GM12878 (cell line): ENCODE results near the gene RIN2. TPM values are rescaled to one million over a fixed set of nuclear protein-coding genes. Genes with fewer than 3 reads are reported as not detected.

Experiments used
- ATAC-seq: fragments of 200-7000 bp; cut with Tn5 transposase; 3 replicates; pipeline ENCODE4 v1.9.1; 2020; ENCODE audit warnings: mild to moderate bottlenecking, moderate library complexity
- BruUV-seq: library from RNA; stranded (reverse); fragments of 400-500 nt; replicated peaks from 2 replicates; lab custom pipeline; 2021; lab: Mats Ljungman, UMichigan
- CTCF ChIA-PET: fragments of 300-600 bp; sonication (Branson Sonifier 250); formaldehyde crosslinking; extraction: SDS; loops from one replicate; lab custom pipeline; 2021; ENCODE audit warnings: inconsistent platforms; lab: Yijun Ruan, JAX
- POLR2A ChIA-PET: fragments of 350-600 bp; formaldehyde crosslinking; extraction: SDS; loops from one replicate; lab custom pipeline; 2021; ENCODE audit warnings: inconsistent platforms; lab: Charles Lee
- RAD21 ChIA-PET: fragments of 300-600 bp; sonication (Branson Sonifier 250); formaldehyde crosslinking; loops from one replicate; lab custom pipeline; 2023; ENCODE audit warnings: antibody characterized with exemption; ENCODE audit not compliant: unreplicated experiment; lab: Charles Lee
- SMC1A ChIA-PET: fragments of 300-600 bp; sonication (Branson Sonifier 250); formaldehyde crosslinking; loops from one replicate; lab custom pipeline; 2023; ENCODE audit not compliant: unreplicated experiment, uncharacterized antibody; lab: Charles Lee
- DNase-seq: peaks from one replicate; pipeline ENCODE4 v3.0.0-alpha.2; 2011; ENCODE audit warnings: low read depth, low spot score
- FAIRE-seq: peaks from 3 replicates; lab custom pipeline; 2011; peaks lifted over from hg19 to GRCh38; lab: Jason Lieb, UNC
- H2AFZ ChIP-seq: 2 replicates; pipeline ENCODE4 v1.6.0; 2011; ENCODE audit warnings: low read depth, low read length, control low read depth; ENCODE audit not compliant: control insufficient read depth
- H3K27ac ChIP-seq: 2 replicates; pipeline ENCODE4 v1.5.1; 2011; ENCODE audit warnings: control low read depth; ENCODE audit not compliant: control insufficient read depth, insufficient read depth
- H3K27me3 ChIP-seq, 2 experiments: replicated peaks in 1 of 2; 2 replicates each; pipeline versions ENCODE4 v1.6.0 to v1.6.1; 2011; ENCODE audit warnings: low read length in 1 of 2; ENCODE audit not compliant: control insufficient read depth in 2 of 2, insufficient read depth in 2 of 2
- H3K36me3 ChIP-seq, 2 experiments: 2 replicates each; pipeline ENCODE4 v1.5.1; 2011; ENCODE audit warnings: low read length in 1 of 2; ENCODE audit not compliant: control insufficient read depth in 2 of 2, insufficient read depth in 2 of 2
- H3K4me1 ChIP-seq: 2 replicates; pipeline ENCODE4 v1.6.1; 2011; ENCODE audit warnings: mild to moderate bottlenecking, low read length, moderate library complexity, mixed read lengths; ENCODE audit not compliant: control insufficient read depth, insufficient read depth
- H3K4me2 ChIP-seq: 2 replicates; pipeline ENCODE4 v1.6.0; 2011; ENCODE audit warnings: control low read depth; ENCODE audit not compliant: control insufficient read depth, insufficient read depth
- H3K4me3 ChIP-seq: fragments of 200-600 bp; sonication (generic); 2 replicates; pipeline ENCODE4 v1.5.1; 2016
- H3K79me2 ChIP-seq: 2 replicates; pipeline ENCODE4 v1.6.0; 2011; ENCODE audit warnings: low read length; ENCODE audit not compliant: control insufficient read depth, insufficient read depth
- H3K9ac ChIP-seq: 2 replicates; pipeline ENCODE4 v1.8.0; 2011; ENCODE audit warnings: low read length, control low read depth, mixed read lengths; ENCODE audit not compliant: control insufficient read depth, insufficient read depth
- H3K9me3 ChIP-seq: replicated peaks from 3 replicates; pipeline ENCODE4 v1.5.1; 2011; ENCODE audit warnings: mild to moderate bottlenecking, low read length; ENCODE audit not compliant: control insufficient read depth, insufficient read depth
- H4K20me1 ChIP-seq: 2 replicates; pipeline ENCODE4 v1.6.0; 2011; ENCODE audit not compliant: control insufficient read depth, insufficient read depth
- ASH2L ChIP-seq: fragments of 300-600, 200-600 bp; sonication (generic); IDR thresholded peaks from 2 replicates; pipeline ENCODE4 v1.6.1; 2017; ENCODE audit warnings: low read depth, mild to moderate bottlenecking, borderline replicate concordance
- ATF7 ChIP-seq: fragments of 450-650 bp; IDR thresholded peaks from 2 replicates; pipeline ENCODE4 v1.6.1; 2016; ENCODE audit warnings: low read depth, mild to moderate bottlenecking
- BACH1 ChIP-seq: fragments of 450-650 bp; IDR thresholded peaks from 2 replicates; pipeline ENCODE4 v1.6.1; 2017; ENCODE audit warnings: mild to moderate bottlenecking, borderline replicate concordance
- EP300 ChIP-seq, 2 experiments: fragments of 150-350 bp in 1 of 2; IDR thresholded peaks; 2 replicates each; pipeline ENCODE4 v1.6.1; 2011 to 2012; ENCODE audit warnings: low read depth in 2 of 2, low read length in 2 of 2, borderline replicate concordance in 1 of 2, improper control_type of control experiment in 1 of 2, inconsistent platforms in 1 of 2; ENCODE audit not compliant: control insufficient read depth in 1 of 2
- JUND ChIP-seq: IDR thresholded peaks from 2 replicates; pipeline ENCODE4 v1.6.1; 2012; ENCODE audit warnings: low read depth, mild to moderate bottlenecking, low read length, improper control_type of control experiment, moderate library complexity
- MYC ChIP-seq: IDR thresholded peaks from 2 replicates; pipeline ENCODE4 v1.6.1; 2011; ENCODE audit warnings: mild to moderate bottlenecking, low read length, moderate library complexity, inconsistent platforms; ENCODE audit not compliant: insufficient read depth, insufficient replicate concordance, insufficient read length, severe bottlenecking
- NFYA ChIP-seq: IDR thresholded peaks from 2 replicates; pipeline ENCODE4 v1.6.1; 2011; ENCODE audit warnings: low read depth, mild to moderate bottlenecking, low read length, improper control_type of control experiment, borderline replicate concordance
- PAX5 ChIP-seq: IDR thresholded peaks from 2 replicates; pipeline ENCODE4 v1.6.1; 2011; ENCODE audit warnings: low read depth, low read length, borderline replicate concordance
- POLR2A ChIP-seq: IDR thresholded peaks from 2 replicates; pipeline ENCODE4 v1.6.1; 2011; ENCODE audit warnings: low read depth, mild to moderate bottlenecking, low read length
- STAT3 ChIP-seq: IDR thresholded peaks from 2 replicates; pipeline ENCODE4 v1.6.1; 2011; ENCODE audit warnings: low read depth, low read length, improper control_type of control experiment
- SUZ12 ChIP-seq: fragments of 200-600 bp; sonication (generic); IDR thresholded peaks from one replicate; pipeline ENCODE4 v1.6.1; 2018; ENCODE audit warnings: antibody characterized with exemption, mild to moderate bottlenecking; ENCODE audit not compliant: unreplicated experiment
- ZNF24 ChIP-seq: fragments of 450-650 bp; IDR thresholded peaks from 2 replicates; pipeline ENCODE4 v1.6.1; 2017; ENCODE audit warnings: antibody characterized with exemption, mild to moderate bottlenecking
- WGBS: methylation state at CpG from one replicate; pipeline ENCODE4 v1.1.6; 2016; ENCODE audit warnings: low lambda C conversion rate; ENCODE audit not compliant: insufficient replicate concordance, insufficient coverage; ENCODE audit errors: missing lambda C conversion rate; 5-methylcytosine and 5-hydroxymethylcytosine counted together
- in situ Hi-C: fragments of 300-500 bp; cut with MboI; formaldehyde crosslinking; loops from 9 replicates; pipeline ENCODE4 v1.14.3; 2018; ENCODE audit warnings: mixed read lengths
- intact Hi-C: fragments of 100-400 bp; cut with micrococcal nuclease; formaldehyde crosslinking; loops from one replicate; pipeline ENCODE4 v1.14.2; 2022; ENCODE audit not compliant: unreplicated experiment
- polyA plus RNA-seq, 11 experiments: library from polyadenylated mRNA; depleted of rRNA in 4 of 11; unstranded in 6 of 11; stranded (reverse) in 5 of 11; fragments of >200 nt; fragmentation: Nextera tagmentation in 4 of 11; fragmentation: Illumina TruSeq in 1 of 11; extraction: Ambion mirVana in 4 of 11; extraction: Trizol in 1 of 11; gene quantifications; 1 replicate in 1 of 11; 2 replicates in 10 of 11; pipeline versions ENCODE4 v1.2.1 to v1.2.3, GENCODE V29; 2011 to 2016; ENCODE audit warnings: inconsistent platforms in 2 of 11, missing spikeins in 2 of 11, low read depth in 1 of 11
- total RNA-seq, 4 experiments: library from RNA; depleted of rRNA in 3 of 4; stranded (reverse); fragments of >200 nt in 3 of 4; fragmentation: Illumina TruSeq in 1 of 4; extraction: Trizol in 1 of 4; gene quantifications; 2 replicates each; pipeline versions ENCODE4 v1.2.1 to v1.2.3, GENCODE V29; 2013 to 2021
- TF ChIP-seq, protein P1 (sequence below): fragments of 450-650 bp; formaldehyde crosslinking; IDR thresholded peaks from 2 replicates; pipeline ENCODE4 v1.4.0; 2020; ENCODE audit warnings: mild to moderate bottlenecking, moderate library complexity
- TF ChIP-seq, protein P2 (sequence below): fragments of 450-650 bp; formaldehyde crosslinking; IDR thresholded peaks from 2 replicates; pipeline ENCODE4 v1.5.0; 2022; ENCODE audit warnings: mild to moderate bottlenecking, missing genetic modification characterization
- TF ChIP-seq, protein P3 (sequence below): IDR thresholded peaks from 2 replicates; pipeline ENCODE4 v1.6.1; 2011; ENCODE audit warnings: low read depth, mild to moderate bottlenecking, low read length, moderate library complexity, borderline replicate concordance; ENCODE audit errors: extremely low read depth

Gene RIN2
- total and polyA plus RNA-seq, 10 of the 15 experiments (the other 5 are each of a cell fraction or from before 2014, with no cell fraction given): 0.68 to 8.5 (median 4.5) TPM

DNA sequence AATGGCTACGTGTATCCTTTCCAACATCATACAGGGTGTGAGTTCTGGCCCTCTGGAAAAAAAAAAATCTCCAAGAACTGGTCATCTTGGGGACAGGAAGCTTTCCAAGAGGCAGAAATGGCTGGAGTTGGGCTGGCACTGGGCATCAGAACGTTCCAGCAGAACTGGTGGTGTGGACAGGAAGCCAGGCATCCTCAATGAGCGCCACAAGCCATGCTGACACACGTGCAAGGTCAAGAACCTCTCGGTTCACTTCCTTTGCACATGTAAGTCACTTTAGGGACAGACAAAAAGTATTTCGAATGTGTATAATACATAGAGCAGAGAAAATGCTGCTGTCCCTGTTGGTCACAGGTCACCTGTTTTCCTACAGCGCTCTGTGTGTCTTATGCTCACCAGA is 27.4 kb upstream of the RIN2 start:
- TF ChIP-seq ASH2L (no peak), STAT3 (no peak), ATF7 (no peak), SUZ12 (no peak), PAX5 (no peak), NFYA (no peak), JUND (no peak), BACH1 (no peak), POLR2A (no peak), EP300 (IDR thresholded peaks at IDR 0.05; ENCODE audit: borderline replicate concordance in 1 of 2, control insufficient read depth in 1 of 2, low read depth in 2 of 2, low read length in 2 of 2) (no peak), ZNF24 (no peak), MYC (no peak)
- TF ChIP-seq, protein P1, sequence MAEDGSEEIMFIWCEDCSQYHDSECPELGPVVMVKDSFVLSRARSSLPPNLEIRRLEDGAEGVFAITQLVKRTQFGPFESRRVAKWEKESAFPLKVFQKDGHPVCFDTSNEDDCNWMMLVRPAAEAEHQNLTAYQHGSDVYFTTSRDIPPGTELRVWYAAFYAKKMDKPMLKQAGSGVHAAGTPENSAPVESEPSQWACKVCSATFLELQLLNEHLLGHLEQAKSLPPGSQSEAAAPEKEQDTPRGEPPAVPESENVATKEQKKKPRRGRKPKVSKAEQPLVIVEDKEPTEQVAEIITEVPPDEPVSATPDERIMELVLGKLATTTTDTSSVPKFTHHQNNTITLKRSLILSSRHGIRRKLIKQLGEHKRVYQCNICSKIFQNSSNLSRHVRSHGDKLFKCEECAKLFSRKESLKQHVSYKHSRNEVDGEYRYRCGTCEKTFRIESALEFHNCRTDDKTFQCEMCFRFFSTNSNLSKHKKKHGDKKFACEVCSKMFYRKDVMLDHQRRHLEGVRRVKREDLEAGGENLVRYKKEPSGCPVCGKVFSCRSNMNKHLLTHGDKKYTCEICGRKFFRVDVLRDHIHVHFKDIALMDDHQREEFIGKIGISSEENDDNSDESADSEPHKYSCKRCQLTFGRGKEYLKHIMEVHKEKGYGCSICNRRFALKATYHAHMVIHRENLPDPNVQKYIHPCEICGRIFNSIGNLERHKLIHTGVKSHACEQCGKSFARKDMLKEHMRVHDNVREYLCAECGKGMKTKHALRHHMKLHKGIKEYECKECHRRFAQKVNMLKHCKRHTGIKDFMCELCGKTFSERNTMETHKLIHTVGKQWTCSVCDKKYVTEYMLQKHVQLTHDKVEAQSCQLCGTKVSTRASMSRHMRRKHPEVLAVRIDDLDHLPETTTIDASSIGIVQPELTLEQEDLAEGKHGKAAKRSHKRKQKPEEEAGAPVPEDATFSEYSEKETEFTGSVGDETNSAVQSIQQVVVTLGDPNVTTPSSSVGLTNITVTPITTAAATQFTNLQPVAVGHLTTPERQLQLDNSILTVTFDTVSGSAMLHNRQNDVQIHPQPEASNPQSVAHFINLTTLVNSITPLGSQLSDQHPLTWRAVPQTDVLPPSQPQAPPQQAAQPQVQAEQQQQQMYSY (CRISPR knock-in tag): no peak
- TF ChIP-seq, protein P2, sequence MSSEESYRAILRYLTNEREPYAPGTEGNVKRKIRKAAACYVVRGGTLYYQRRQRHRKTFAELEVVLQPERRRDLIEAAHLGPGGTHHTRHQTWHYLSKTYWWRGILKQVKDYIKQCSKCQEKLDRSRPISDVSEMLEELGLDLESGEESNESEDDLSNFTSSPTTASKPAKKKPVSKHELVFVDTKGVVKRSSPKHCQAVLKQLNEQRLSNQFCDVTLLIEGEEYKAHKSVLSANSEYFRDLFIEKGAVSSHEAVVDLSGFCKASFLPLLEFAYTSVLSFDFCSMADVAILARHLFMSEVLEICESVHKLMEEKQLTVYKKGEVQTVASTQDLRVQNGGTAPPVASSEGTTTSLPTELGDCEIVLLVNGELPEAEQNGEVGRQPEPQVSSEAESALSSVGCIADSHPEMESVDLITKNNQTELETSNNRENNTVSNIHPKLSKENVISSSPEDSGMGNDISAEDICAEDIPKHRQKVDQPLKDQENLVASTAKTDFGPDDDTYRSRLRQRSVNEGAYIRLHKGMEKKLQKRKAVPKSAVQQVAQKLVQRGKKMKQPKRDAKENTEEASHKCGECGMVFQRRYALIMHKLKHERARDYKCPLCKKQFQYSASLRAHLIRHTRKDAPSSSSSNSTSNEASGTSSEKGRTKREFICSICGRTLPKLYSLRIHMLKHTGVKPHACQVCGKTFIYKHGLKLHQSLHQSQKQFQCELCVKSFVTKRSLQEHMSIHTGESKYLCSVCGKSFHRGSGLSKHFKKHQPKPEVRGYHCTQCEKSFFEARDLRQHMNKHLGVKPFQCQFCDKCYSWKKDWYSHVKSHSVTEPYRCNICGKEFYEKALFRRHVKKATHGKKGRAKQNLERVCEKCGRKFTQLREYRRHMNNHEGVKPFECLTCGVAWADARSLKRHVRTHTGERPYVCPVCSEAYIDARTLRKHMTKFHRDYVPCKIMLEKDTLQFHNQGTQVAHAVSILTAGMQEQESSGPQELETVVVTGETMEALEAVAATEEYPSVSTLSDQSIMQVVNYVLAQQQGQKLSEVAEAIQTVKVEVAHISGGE: no peak
- TF ChIP-seq, protein P3, sequence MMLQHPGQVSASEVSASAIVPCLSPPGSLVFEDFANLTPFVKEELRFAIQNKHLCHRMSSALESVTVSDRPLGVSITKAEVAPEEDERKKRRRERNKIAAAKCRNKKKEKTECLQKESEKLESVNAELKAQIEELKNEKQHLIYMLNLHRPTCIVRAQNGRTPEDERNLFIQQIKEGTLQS: no peak
- no peaks in the 10 kb centered on the region for H3K79me2 ChIP-seq
- H3K4me2 ChIP-seq: no peak overlapping the region
- H2AFZ ChIP-seq: no peak overlapping the region
- ChIA-PET RAD21 (no interaction called here), CTCF (interaction anchor here (0.6 kb wide), 1 partner anchor 140 kb away, joined by 3 read pairs; no protein-coding TSS in a partner anchor), POLR2A (no interaction called here), SMC1A (no interaction called here)
- no TSS peak for BruUV-seq
- DNase-seq (no peak), FAIRE-seq (no peak), ATAC-seq (no peak)
- H3K27me3 ChIP-seq: no peaks in the 10 kb centered on the region
- no peaks in the 10 kb centered on the region for H4K20me1 ChIP-seq
- H3K9ac ChIP-seq: no peak overlapping the region
- 21% methylated on average over 7 of the region's 7 CpGs for WGBS
- H3K9me3 ChIP-seq: no peaks in the 10 kb centered on the region
- H3K4me3 ChIP-seq: no peak overlapping the region
- no peak overlapping the region for H3K27ac ChIP-seq
- H3K36me3 ChIP-seq: no peaks in the 10 kb centered on the region
- intact Hi-C loops (no loop called here), in situ Hi-C loops (no loop called here)
- no peaks in the 10 kb centered on the region; the same call in 1 of the 2 replicates for H3K4me1 ChIP-seq
